ENCODE results near the gene BABAM2.

Gene BABAM2

DNA sequence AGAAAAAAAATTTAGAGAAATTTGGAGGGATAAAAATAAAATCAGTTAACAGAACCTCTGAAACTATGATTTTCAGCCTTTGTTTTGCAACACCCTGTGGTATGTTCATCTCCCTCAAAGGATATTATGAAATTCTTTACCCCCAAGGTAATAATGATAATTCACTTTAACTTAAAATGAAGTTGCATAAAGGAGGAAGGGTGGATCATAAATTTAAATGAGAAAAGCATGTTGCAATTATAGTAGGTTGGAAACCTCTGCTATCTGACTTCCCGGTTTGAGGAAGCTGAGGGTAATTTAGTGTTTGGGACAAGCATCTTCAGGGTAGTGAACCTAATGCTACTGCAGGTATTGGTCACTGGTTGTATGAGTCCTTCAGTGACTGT is 102.9 kb downstream of the BABAM2 start:
- no peak for ATAC-seq (ENCODE audit: insufficient read depth, low read depth)
- TF ChIP-seq EZH2 (IDR thresholded peaks at IDR 0.05; ENCODE audit: borderline replicate concordance, low read depth, low read length, severe bottlenecking): no peak
- TF ChIP-seq, protein P1, sequence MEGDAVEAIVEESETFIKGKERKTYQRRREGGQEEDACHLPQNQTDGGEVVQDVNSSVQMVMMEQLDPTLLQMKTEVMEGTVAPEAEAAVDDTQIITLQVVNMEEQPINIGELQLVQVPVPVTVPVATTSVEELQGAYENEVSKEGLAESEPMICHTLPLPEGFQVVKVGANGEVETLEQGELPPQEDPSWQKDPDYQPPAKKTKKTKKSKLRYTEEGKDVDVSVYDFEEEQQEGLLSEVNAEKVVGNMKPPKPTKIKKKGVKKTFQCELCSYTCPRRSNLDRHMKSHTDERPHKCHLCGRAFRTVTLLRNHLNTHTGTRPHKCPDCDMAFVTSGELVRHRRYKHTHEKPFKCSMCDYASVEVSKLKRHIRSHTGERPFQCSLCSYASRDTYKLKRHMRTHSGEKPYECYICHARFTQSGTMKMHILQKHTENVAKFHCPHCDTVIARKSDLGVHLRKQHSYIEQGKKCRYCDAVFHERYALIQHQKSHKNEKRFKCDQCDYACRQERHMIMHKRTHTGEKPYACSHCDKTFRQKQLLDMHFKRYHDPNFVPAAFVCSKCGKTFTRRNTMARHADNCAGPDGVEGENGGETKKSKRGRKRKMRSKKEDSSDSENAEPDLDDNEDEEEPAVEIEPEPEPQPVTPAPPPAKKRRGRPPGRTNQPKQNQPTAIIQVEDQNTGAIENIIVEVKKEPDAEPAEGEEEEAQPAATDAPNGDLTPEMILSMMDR (IDR thresholded peaks at IDR 0.05; ENCODE audit: borderline replicate concordance, extremely low read depth, low read length, poor library complexity, severe bottlenecking): no peak
- H3K27ac ChIP-seq (ENCODE audit: low read length): no peak overlapping the region

DNA sequence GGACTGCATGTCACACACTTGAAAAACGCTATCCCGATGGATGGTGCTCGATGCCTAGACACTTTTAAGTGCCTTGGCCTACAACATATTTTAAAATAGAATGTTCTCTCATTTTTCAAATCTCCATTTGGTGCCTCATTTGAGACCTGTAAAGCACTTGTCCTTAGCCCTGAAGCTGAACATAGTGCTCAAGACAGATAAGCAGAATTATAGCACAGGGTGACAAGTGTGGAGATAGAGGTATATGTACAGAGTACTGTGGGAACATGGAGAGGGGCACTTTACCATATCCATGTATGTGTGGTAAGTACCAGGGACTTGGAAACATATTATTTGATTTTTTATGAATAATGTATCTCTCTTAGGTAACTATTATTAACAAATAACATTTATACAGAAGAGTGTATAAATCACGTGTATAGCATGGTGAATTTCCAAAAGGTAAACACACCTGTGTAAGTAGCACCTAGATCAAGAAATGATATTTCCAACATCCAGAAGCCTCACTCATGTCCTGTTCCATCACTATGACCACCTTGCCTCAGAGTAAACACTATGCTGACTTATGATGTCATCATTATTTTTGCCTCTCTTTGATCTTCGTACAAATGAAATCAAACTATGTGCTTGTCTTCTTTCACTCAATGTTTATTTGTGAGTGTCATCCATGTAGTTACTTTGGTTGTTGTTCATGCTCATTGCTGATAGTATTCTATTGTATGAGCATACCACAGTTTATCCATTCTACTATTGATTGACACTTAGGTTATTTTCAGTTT is 103.6 kb downstream of the BABAM2 start:
- TF ChIP-seq, protein P1 (IDR thresholded peaks at IDR 0.05; ENCODE audit: borderline replicate concordance, extremely low read depth, low read length, poor library complexity, severe bottlenecking): no peak
- no peak for TF ChIP-seq EZH2 (IDR thresholded peaks at IDR 0.05; ENCODE audit: borderline replicate concordance, low read depth, low read length, severe bottlenecking)
- Histone ChIP-seq H3K9ac (ENCODE audit: low read depth, low read length) (no peak overlapping the region), H3K4me3 (ENCODE audit: low read depth in 1 of 2, low read length in 2 of 2) (no peak overlapping the region), H3K27me3 (ENCODE audit: insufficient read depth, low read length, poor library complexity) (no peaks in the 10 kb centered on the region), H3K36me3 (ENCODE audit: insufficient read depth, low read length) (no peaks in the 10 kb centered on the region), H3K4me2 (ENCODE audit: insufficient read depth, low read length) (no peak overlapping the region), H2AFZ (ENCODE audit: low read depth, low read length) (no peak overlapping the region), H4K20me1 (ENCODE audit: insufficient read depth, low read length) (no peaks in the 10 kb centered on the region), H3K9me3 (ENCODE audit: insufficient read depth, low read length, severe bottlenecking) (no peaks in the 10 kb centered on the region), H3K4me1 (ENCODE audit: insufficient read depth, low read length) (peaks cover under 1% of the 10 kb centered on the region; the same call in 1 of the 2 replicates), H3K27ac (ENCODE audit: low read length) (no peak overlapping the region), H3K79me2 (ENCODE audit: insufficient read depth, low read length) (no peaks in the 10 kb centered on the region)
- DNase-seq: no peak
- no peak for ATAC-seq (ENCODE audit: insufficient read depth, low read depth)

More for the DNA sequence above, 102.9 kb downstream of the BABAM2 start:
- H3K4me3 ChIP-seq (ENCODE audit: low read depth in 1 of 2, low read length in 2 of 2): no peak overlapping the region
- H3K4me1 ChIP-seq (ENCODE audit: insufficient read depth, low read length): peaks cover 8% of the 10 kb centered on the region
- H4K20me1 ChIP-seq (ENCODE audit: insufficient read depth, low read length): no peaks in the 10 kb centered on the region
- no peak overlapping the region for H3K9ac ChIP-seq (ENCODE audit: low read depth, low read length)
- H3K36me3 ChIP-seq (ENCODE audit: insufficient read depth, low read length): no peaks in the 10 kb centered on the region
- DNase-seq: no peak
- H3K9me3 ChIP-seq (ENCODE audit: insufficient read depth, low read length, severe bottlenecking): no peaks in the 10 kb centered on the region
- no peaks in the 10 kb centered on the region for H3K79me2 ChIP-seq (ENCODE audit: insufficient read depth, low read length)
- H3K4me2 ChIP-seq (ENCODE audit: insufficient read depth, low read length): no peak overlapping the region
- H3K27me3 ChIP-seq (ENCODE audit: insufficient read depth, low read length, poor library complexity): no peaks in the 10 kb centered on the region
- H2AFZ ChIP-seq (ENCODE audit: low read depth, low read length): no peak overlapping the region

DNA sequence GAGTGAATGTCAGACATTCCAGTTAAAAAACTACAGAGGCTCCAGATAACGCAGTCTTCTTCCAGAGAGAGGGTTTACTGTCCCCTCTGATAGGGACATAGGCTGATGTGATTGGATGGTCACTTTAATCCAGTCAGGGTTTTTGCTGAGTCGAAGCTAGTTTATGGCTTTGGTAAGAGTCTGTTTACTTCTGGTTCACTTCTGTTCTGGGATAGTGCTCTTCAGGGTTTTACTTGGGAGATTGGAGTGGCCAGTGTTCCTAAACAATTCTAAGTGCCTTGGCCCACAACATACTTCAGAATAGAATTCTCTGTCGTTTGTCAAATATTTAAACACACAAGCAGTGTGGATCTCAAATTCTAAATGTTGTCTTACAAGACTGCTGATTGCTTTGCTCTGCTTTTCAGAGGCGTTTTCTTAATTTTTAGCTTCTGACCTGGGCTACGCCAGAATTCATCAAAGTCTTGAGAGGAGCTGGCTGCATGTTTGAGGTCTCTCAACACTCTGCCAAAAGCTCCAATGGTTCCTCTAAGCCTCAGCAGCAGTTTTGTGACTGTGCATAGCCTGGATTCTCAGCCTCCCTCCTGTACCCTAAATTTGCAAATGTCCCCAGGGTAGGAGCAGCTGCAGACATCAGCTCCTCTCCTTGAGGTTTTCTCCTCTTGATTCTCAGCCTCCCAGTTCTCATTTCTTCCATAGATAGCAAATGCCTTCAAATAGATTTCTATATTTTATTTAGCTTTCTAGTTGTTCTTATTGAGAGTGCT is 105.8 kb downstream of the BABAM2 start:
- H3K36me3 ChIP-seq (ENCODE audit: insufficient read depth, low read length): no peaks in the 10 kb centered on the region
- no peaks in the 10 kb centered on the region for H3K79me2 ChIP-seq (ENCODE audit: insufficient read depth, low read length)
- H4K20me1 ChIP-seq (ENCODE audit: insufficient read depth, low read length): no peaks in the 10 kb centered on the region
- H2AFZ ChIP-seq (ENCODE audit: low read depth, low read length): no peak overlapping the region
- ATAC-seq (ENCODE audit: insufficient read depth, low read depth) (no peak), DNase-seq (no peak)
- TF ChIP-seq, protein P1 (IDR thresholded peaks at IDR 0.05; ENCODE audit: borderline replicate concordance, extremely low read depth, low read length, poor library complexity, severe bottlenecking): no peak
- no peak for TF ChIP-seq EZH2 (IDR thresholded peaks at IDR 0.05; ENCODE audit: borderline replicate concordance, low read depth, low read length, severe bottlenecking)
- H3K4me2 ChIP-seq (ENCODE audit: insufficient read depth, low read length): no peak overlapping the region
- H3K27me3 ChIP-seq (ENCODE audit: insufficient read depth, low read length, poor library complexity): no peaks in the 10 kb centered on the region
- no peak overlapping the region for H3K4me3 ChIP-seq (ENCODE audit: low read depth in 1 of 2, low read length in 2 of 2)
- H3K27ac ChIP-seq (ENCODE audit: low read length): no peak overlapping the region
- no peak overlapping the region for H3K9ac ChIP-seq (ENCODE audit: low read depth, low read length)
- H3K9me3 ChIP-seq (ENCODE audit: insufficient read depth, low read length, severe bottlenecking): no peaks in the 10 kb centered on the region
- H3K4me1 ChIP-seq (ENCODE audit: insufficient read depth, low read length): no peaks in the 10 kb centered on the region

All from DND-41 (cell line).